Adrenal gland (tissue), 12 donors: ENCODE results near the gene TOP3B. TPM values are rescaled to one million over a fixed set of nuclear protein-coding genes. Genes with fewer than 3 reads are reported as not detected.

ENCODE experiments used
- DNase-seq, 7 donors: peaks; one replicate each; pipeline ENCODE4 v3.0.0-alpha.2; 2019 to 2020
- H3K27ac ChIP-seq, 5 donors: fragments of 200-600 bp; sonication (generic) in 4 of 5; 1 replicate in 3 of 5; 2 replicates in 2 of 5; pipeline versions ENCODE4 v1.5.1 to v1.8.0; 2016 to 2020; ENCODE audit warnings: mild to moderate bottlenecking in 1 of 5
- H3K27me3 ChIP-seq: fragments of 200-600 bp; 2 replicates; pipeline ENCODE4 v1.8.0; 2021
- H3K36me3 ChIP-seq, 2 donors: fragments of 200-600 bp; replicated peaks in 1 of 2; 1 replicate in 1 of 2; 2 replicates in 1 of 2; pipeline versions ENCODE4 v1.5.1 to v1.8.0; 2018 to 2022
- H3K4me1 ChIP-seq, 2 donors: fragments of 200-600 bp; replicated peaks in 1 of 2; 1 replicate in 1 of 2; 2 replicates in 1 of 2; pipeline versions ENCODE4 v1.5.1 to v1.8.0; 2018 to 2021
- H3K4me3 ChIP-seq, 4 donors: fragments of 200-600 bp; sonication (generic) in 3 of 4; one replicate each; pipeline ENCODE4 v1.5.1; 2016 to 2018
- H3K9me3 ChIP-seq, 3 donors: fragments of 200-600 bp; sonication (generic) in 1 of 3; replicated peaks in 1 of 3; 1 replicate in 2 of 3; 2 replicates in 1 of 3; pipeline versions ENCODE4 v1.5.1 to v1.8.0; 2016 to 2021
- POLR2A ChIP-seq, 2 donors: fragments of 450-650 bp; IDR thresholded peaks; one replicate each; pipeline ENCODE4 v1.6.1; 2017; ENCODE audit warnings: antibody characterized with exemption in 2 of 2, mild to moderate bottlenecking in 2 of 2, moderate library complexity in 1 of 2
- WGBS, 4 donors: extraction: QIAGEN DNeasy Blood & Tissue Kit in 2 of 4; methylation state at CpG; one replicate each; pipeline versions ENCODE4 v1.1.5 to v1.1.7; 2013 to 2017; 5-methylcytosine and 5-hydroxymethylcytosine counted together
- intact Hi-C, 2 donors: fragments of 100-400 bp; cut with DNase I; formaldehyde crosslinking; loops; one replicate each; pipeline versions ENCODE4 v1.14.1 to v1.15.0; 2022 to 2023
- polyA plus RNA-seq, 3 donors: library from polyadenylated mRNA; stranded (reverse); fragments of 200-250 nt in 2 of 3; fragments of 350-450 nt in 1 of 3; fragmentation: Illumina TruSeq in 1 of 3; extraction: RNeasy Lipid Tissue Mini Kit (QIAGEN cat#74804) in 1 of 3; gene quantifications; one replicate each; pipeline ENCODE4 v1.2.3, GENCODE V29; 2013 to 2014
- total RNA-seq, 9 donors: library from RNA; depleted of rRNA in 4 of 9; stranded (reverse); fragments of >200 nt in 4 of 9; fragments of 120-200 nt in 1 of 9; fragmentation: NEBNext Ultra II Directional in 1 of 9; extraction: Animal tissue kit (Norgen Biotek cat#: 25700) in 1 of 9; gene quantifications; one replicate each; pipeline versions ENCODE4 v1.1.0 to v1.2.4, GENCODE V29; 2013 to 2023
- TF ChIP-seq, protein P1 (sequence below), 6 experiments: fragments of 450-650 bp in 4 of 6; fragments of 200-600 bp in 2 of 6; sonication (generic) in 1 of 6; IDR thresholded peaks; 1 replicate in 5 of 6; 2 replicates in 1 of 6; pipeline versions ENCODE4 v1.5.1 to v1.8.0; 2016 to 2021; ENCODE audit warnings: antibody characterized with exemption in 6 of 6, mild to moderate bottlenecking in 2 of 6, moderate library complexity in 1 of 6
- donor health status: healthy with polysubstance abuse.
- donor health status: Bipolar disorder and iron deficiency.
- donor health status: DM: yes; HTN: yes; CAD: no.
- donor health status: DM: no; HTN: no; CAD: no.
- donor health status: DM: no; HTN: no; CAD: no.
- donor health status: DM: yes; HTN: yes; CAD: no.

Gene TOP3B
- total and polyA plus RNA-seq, 12 donors: 8.5 to 31.8 (median 21.8) TPM

DNA sequence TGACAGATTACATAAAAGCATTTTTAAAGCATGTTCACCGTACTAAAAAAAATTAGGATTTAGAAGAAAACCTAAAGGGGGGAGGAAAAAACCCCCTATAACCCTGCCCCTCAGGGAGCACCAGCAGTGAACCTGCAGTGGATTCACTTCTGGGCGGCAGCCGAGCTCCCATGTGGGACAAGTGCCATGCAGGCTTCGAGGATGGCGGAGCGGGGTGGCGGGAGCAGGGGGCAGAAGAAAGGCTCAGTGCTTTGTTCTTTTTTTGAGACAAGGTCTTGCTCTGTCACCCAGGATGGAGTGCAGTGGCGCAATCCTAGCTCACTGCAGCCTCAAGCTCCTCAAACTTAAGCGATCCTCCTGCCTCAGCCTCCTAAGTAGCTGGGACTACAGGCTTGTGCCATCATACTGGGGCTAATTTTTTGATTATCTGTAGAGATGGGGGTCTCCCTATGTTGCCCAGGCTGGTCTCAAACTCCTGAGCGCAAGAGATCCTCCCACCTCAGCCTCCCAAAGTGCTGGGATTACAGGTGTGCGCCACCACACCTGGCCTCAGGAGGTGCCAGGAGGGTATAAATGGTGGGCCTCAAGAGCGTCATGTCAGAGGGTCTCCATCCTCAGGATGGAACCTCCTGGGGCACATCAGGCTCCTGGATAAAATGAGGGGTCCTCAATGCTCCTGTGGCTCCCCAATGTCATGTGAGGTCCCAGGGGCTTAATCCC is 64.0 kb downstream of the TOP3B start:
- Histone ChIP-seq H3K9me3 (no peaks in the 10 kb centered on the region), H3K4me3 (no peak overlapping the region), H3K27ac (no peak overlapping the region), H3K27me3 (no peaks in the 10 kb centered on the region), H3K4me1 (peaks cover 19 to 26% of the 10 kb centered on the region in 2 donors), H3K36me3 (peaks cover 0 to 19% of the 10 kb centered on the region in 2 donors)
- no peak for TF ChIP-seq POLR2A (IDR thresholded peaks at IDR 0.05)
- TF ChIP-seq, protein P1, sequence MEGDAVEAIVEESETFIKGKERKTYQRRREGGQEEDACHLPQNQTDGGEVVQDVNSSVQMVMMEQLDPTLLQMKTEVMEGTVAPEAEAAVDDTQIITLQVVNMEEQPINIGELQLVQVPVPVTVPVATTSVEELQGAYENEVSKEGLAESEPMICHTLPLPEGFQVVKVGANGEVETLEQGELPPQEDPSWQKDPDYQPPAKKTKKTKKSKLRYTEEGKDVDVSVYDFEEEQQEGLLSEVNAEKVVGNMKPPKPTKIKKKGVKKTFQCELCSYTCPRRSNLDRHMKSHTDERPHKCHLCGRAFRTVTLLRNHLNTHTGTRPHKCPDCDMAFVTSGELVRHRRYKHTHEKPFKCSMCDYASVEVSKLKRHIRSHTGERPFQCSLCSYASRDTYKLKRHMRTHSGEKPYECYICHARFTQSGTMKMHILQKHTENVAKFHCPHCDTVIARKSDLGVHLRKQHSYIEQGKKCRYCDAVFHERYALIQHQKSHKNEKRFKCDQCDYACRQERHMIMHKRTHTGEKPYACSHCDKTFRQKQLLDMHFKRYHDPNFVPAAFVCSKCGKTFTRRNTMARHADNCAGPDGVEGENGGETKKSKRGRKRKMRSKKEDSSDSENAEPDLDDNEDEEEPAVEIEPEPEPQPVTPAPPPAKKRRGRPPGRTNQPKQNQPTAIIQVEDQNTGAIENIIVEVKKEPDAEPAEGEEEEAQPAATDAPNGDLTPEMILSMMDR (IDR thresholded peaks at IDR 0.05): no peak
- no peak for DNase-seq
- 86 to 96% (median 91%) methylated on average over 9 to 12 of the region's 12 CpGs for WGBS, 4 donors
- intact Hi-C loops: no loop called here

DNA sequence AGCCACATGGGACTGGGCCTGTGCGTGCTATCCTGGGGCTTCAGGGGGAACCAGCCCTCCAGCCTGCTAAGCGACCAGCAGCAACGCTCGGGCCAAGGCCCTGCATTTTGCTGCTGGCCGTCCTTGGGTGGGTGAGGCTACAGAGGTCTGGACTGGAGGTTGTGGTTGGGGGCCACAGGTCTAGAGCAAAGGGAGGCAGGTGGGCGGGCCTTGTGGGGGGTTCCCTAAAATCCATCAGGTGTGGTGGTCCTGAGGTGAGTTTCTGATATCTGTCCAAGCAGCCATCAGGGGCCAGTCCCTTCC is 64.7 kb downstream of the TOP3B start:
- Histone ChIP-seq H3K9me3 (no peaks in the 10 kb centered on the region), H3K4me3 (no peak overlapping the region), H3K27ac (peak overlapping the region in 3 of 5 donors; percentile 49 to 82 (median 64)), H3K36me3 (peaks cover 0 to 14% of the 10 kb centered on the region in 2 donors), H3K27me3 (no peaks in the 10 kb centered on the region), H3K4me1 (peaks cover 19 to 26% of the 10 kb centered on the region in 2 donors)
- intact Hi-C loops: no loop called here
- TF ChIP-seq, protein P1 (IDR thresholded peaks at IDR 0.05): no peak
- no peak for TF ChIP-seq POLR2A (IDR thresholded peaks at IDR 0.05)
- DNase-seq: no peak
- WGBS, 4 donors: 63 to 77% (median 70%) methylated on average over 3 to 6 of the region's 6 CpGs

DNA sequence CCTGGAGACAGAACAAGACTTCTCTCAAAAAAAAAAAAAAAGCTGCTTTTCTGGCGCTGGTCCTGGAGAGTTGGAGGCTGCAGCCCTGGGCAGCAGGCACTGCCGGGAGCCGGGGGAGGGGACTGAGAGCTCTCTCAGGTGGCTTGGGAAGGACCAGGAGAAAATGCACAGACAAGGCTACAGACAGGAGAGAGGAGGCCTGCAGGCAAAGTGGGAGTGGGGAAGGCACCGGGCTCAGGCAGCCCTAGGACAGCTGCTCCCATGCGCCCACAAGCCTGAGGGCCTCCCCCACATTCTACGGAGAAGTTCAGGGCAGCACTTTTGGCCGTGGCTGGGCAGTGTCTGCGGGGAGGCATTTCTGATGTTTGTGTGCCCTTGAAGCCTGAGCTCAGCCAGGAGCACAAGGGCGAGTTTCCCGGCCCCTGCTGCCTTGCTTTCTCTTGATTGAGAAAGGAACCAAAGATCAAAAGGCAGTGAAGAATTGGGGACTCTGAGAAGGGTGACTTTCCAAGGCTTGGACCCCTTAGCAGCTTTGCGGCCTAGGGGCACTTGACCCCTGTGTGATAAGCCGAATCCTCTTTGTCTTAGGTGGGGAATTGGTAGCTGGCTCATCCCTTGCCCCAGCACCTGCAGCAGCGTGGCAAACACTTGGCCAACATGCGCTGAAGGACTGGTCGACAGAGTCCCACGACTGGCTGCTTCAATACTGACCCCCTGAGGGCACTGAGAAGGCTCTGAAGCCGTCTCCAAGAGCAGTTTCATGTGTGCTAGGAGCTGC is 65.2 kb downstream of the TOP3B start:
- TF ChIP-seq POLR2A (IDR thresholded peaks at IDR 0.05): no peak
- TF ChIP-seq, protein P1 (IDR thresholded peaks at IDR 0.05): no peak
- H3K36me3 ChIP-seq: peaks cover 0 to 9% of the 10 kb centered on the region in 2 donors
- H3K27me3 ChIP-seq: no peaks in the 10 kb centered on the region
- no peaks in the 10 kb centered on the region for H3K9me3 ChIP-seq
- WGBS, 4 donors: 11 to 41% (median 32%) methylated on average over 9 to 17 of the region's 17 CpGs
- H3K4me1 ChIP-seq: peaks cover 19 to 26% of the 10 kb centered on the region in 2 donors
- peak overlapping the region in 3 of 5 donors; percentile 49 to 82 (median 64) for H3K27ac ChIP-seq
- peak; percentile 68 to 79 (median 71) for DNase-seq
- intact Hi-C loops: no loop called here
- H3K4me3 ChIP-seq: no peak overlapping the region

DNA sequence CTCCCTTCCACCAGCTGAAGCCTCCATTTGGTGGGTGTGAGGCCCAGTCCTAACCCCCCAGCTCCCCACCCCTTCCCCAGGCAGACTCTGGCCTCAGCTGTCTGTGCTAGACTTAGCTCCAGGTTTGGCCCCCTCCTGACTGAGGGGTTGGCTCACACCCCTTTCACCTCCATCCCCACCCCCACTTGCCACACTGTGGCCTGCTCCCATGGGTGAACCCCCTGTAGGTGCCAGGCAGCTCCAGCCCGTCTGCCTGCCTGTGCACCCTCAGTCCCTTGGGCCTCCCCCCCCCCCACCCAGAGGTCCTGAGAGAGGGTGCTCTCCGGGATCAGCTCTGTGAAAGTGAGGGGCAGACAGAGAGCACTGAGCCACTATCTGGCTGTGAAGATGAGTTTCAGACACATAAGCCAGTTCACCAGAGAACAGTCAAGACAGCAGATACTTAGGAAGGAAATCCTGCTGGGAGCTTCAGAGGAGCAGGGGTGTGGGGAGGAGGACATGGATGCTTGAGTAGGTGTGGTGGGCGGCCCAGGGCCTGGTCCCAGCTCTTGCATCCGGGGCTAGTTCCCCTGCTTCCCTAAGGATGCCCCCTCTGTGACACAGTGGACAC is 66.2 kb downstream of the TOP3B start:
- Histone ChIP-seq H3K4me1 (peaks cover 14 to 16% of the 10 kb centered on the region in 2 donors), H3K36me3 (peaks cover 0 to under 1% of the 10 kb centered on the region in 2 donors), H3K27me3 (no peaks in the 10 kb centered on the region), H3K4me3 (no peak overlapping the region), H3K9me3 (no peaks in the 10 kb centered on the region), H3K27ac (peak overlapping the region in 1 of 5 donors; percentile 40)
- TF ChIP-seq, protein P1 (IDR thresholded peaks at IDR 0.05): no peak
- DNase-seq: no peak
- 76 to 94% (median 91%) methylated on average over 2 to 4 of the region's 4 CpGs for whole genome bisulfite sequencing, 4 donors
- intact Hi-C loops: no loop called here
